HG02981 (cell line): ENCODE data around the gene RGS16.

Experiments used
- ATAC-seq: cut with Tn5 transposase; IDR thresholded peaks from one replicate; pipeline ENCODE4 v1.9.1; 2021; ENCODE audit warnings: mild to moderate bottlenecking, moderate library complexity; ENCODE audit not compliant: unreplicated experiment

RGS16 gene

DNA sequence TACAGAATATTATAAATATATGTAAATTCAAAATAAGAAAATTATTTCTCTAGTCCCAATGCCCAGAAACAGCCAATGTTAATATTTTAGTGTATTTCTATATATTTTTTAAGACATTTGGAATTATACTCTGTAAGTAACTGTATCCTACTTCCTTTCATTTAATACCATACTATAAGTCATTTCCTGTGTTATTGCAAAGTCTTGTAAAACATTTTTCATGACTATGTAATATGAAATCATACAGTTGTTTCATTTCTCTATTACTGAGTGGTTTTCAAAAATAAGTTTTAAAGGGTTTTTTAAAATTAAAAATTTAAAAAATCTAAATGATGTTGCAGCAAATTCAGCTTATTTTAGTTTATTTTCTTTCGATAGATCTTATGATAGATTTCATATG is 17.1 kb downstream of the RGS16 start:
- ATAC-seq, result no peak

DNA sequence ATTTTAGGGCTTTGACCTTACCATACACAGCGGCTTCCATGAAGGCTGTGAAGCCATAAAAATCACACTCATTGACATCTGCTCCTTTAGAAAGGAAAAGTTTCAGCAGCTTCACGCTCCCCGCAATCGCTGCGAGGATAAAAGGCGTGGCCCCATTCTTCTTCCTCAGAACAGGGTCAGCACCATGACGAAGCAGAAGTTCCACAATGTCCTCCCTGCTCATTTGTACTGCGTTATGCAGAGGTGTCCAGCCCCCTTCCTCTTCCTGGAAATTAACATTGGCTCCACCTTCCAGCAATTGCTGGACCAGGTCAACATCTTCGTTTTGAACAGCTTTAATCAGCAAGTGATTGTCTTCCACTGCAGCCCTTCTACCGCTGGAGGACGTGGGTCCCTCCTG is 17.8 kb downstream of the RGS16 start:
- ATAC-seq, result no peak

DNA sequence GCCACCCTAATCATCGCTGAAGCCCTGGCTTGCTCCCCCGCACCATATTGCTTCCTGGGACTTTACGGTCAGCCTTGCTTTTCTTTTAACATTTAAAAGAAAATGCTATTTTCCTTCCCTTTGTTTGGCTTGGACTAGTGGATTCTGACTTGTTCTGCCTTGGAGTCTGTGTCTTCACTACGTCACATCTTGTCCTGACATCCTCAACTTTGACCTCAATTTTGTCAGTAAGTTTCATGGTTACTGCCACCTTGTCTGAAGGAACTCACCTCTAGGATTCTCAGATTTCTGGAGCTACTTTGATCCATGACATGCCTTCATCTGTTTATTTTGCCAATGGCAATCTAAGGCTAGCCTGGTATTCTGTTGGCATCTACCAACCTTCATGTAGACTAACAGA is 19.4 kb downstream of the RGS16 start:
- ATAC-seq, result no peak

DNA sequence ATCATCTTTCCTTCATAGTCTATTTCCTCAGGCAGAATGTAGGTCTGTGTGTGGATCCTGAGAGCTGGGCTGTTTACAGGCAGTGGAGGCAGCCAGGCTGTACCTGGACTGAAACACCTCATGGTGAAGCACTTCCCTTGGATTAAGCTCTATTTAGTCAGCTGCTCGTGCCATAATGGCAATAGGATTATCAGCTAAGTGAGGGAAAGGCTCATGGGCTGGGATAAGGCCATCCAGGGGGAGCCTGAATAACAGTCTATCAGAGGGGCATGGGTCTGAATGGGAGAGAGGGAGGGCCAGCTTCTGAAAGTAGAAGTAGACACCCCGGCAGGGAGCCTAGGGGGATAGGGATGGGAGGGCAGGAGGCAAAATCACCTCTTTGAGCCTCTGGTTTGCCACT is 23.5 kb downstream of the RGS16 start:
- ATAC-seq, result no peak

DNA sequence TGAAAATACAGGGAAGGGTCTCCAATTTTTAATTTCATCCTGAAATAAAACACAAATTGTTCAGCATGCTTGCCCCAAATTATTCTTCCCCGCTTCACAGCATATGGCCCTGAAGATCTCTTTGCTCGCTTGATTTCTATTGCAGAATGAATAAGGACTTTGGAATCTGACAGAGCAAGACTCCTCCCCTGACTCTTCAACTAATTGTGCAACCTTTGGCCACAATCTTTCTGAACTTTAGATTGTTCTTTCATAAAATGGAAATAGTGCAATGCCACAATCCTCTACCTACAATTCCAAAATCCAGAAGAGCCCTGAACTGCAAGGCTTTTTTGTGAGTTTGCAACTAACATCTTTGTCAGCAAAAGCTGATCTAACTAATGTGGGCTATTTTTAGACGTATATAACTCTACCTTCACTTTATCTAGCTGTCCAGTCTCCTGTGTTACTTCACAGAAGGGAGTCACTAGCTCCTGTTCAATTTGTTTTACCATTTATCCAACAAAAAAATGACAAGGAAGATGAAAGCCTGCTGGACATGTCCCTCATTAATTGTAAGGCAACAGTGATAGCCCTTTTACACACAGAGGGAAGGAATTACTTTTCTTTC is 28.5 kb downstream of the RGS16 start:
- ATAC-seq, result no peak

DNA sequence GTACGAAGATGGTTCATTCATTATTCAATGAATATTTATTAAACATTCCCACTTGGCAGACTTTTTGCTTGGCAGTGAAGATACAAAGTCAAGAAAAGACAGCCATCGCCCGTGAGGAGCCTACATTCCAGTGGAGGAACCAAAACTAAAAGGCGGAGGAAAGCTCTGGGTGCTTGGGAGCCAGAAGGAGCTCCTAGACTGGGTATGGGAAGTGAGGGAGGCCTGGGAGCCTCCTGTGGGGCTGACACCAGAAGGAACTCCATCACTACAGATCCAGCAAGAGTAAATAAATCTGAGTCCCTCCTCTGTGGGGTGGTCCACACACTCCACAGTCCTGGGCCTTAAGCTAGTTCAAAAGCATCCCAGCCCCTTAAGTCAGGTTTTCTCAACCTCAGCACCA is 30.0 kb downstream of the RGS16 start:
- no peak for ATAC-seq

DNA sequence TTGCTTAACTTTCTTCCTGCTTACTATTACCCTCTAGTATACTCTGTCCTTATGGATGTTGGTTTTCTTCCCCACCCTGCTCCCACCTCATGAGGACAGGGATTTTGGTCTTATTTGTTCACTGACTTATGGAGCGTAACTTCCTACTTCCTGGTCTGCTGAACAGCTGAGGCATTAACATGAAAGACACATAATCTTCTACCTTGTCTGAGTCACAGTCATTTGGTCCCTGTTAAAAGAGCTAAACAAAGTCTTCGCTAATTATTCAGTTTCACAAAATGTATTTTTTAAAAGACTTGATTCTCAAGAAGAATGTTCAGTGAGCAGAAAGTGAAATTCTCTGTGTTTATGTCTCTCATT is 33.6 kb downstream of the RGS16 start:
- no peak for ATAC-seq

DNA sequence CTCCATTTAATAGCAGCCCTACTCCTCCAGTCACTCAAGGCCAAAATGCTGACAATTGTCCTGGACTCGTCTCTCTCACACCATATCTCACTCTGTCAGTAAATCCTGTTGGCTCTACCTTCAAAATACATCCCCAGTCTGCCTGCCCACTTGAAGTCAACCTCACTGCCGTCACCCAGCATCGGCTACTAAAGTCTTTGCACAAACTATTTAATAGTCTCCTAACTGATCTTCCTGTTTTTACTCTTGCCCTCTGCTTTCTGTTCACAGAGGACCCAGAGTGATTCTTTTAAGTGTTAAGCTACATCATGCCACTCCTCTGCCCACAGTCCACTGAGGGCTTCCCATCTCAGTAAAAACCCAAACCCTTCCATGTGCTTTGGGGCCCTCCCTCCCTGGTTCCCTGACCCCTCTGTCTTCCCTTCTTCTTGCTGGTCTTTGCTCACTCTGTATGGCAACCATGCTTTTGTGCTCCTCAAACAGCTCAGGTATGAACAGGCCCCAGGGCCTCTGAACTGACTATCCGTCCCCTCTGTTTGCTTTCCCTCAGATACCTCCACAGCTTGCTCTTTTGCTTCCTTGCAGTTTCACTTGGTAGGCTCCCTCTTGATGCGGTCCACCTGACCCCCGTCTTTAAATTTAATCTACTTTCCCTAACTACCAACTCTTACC is 34.1 kb downstream of the RGS16 start:
- no peak for ATAC-seq

DNA sequence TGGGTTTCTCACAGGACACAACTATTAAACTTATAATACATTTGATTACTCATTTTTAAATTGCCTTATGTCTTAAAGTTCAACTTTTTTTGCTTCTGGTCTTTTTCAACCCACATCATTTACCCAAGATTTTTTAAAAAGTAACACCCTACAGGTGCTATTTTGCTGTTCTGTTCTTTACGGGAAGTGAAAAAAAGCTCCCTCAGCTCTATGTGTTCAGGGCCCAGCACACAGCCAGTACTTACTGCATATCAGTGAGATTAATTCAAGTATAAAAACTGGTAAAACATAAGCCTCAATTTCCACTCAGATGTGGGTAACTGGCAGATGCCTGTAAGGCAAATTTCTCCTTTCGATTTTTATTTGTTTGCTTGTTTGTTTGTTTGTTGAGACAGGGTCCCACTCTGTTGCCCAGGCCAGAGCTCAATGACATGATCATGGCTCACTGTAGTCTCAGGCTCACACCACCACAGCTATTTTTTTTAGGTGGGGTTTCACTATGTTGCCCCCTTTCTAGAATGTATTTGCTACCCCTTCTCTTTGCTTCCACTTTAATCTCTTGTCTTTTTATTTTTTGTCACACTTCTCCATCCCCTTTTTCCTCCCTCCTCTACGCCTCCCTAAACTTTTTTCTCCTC is 35.4 kb downstream of the RGS16 start:
- no peak for ATAC-seq

DNA sequence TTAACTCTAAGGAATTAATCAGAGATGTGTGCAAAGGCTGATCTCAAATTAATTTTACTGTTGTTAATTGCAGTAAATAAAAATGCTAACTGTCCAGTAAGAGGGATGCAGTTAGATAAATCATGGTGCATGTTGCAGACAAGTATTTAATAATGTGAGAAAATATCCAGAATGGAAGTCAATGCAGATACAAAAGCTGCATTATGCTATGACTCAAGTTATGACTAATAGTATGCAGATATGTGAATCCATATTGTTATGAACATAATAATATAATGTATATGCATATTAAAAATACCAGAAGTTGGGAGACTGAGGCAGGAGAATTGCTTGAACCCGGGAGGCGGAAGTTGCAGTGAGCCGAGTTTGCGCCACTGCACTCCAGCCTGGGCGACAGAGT is 36.6 kb downstream of the RGS16 start:
- ATAC-seq, result no peak

DNA sequence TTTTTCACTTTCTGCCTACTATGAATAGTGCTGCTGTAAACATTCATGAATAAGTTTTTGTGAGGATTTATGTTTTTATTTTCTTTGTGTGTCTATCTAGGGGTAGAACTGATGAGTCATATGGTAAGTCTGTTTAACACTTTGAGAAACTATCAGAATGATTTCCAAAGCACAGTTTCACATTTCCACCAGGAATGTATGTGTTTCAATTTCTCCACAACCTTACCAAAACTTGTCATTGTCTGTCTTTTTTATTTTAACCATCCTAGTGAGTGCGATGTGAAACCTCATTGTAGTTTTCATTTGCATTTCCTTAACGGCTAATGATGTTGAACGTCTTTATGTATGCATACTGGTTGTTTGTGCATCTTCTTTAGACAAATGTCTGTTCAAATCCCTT is 38.7 kb downstream of the RGS16 start:
- ATAC-seq, result no peak

DNA sequence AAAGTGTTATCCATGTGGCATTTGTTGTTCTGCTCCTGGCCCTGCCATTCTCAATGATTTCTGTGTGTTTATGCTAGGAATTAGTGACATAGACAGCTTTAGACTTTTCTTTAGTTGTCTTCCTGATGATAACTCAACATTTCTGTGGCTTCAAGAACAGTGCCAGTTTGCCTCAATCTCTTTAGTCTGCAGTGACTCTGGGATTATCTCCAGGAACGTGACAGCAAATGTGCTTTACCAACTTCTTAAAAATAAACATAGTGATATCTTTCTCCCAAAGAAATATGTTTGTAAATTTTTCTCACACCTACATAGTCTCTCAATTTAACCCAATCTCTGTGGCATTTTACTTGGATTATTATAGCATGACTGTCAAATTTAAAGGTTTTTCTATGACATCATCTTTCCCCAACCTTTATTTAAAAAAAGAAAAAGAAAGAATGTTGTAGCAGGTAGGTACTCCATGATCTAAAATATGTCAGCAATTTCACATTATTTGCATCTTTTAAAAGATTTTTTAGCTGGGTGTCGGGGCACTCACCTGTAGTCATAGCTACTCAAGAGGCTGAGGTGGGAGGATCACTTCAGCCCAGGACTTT is 39.7 kb downstream of the RGS16 start:
- ATAC-seq, result no peak

DNA sequence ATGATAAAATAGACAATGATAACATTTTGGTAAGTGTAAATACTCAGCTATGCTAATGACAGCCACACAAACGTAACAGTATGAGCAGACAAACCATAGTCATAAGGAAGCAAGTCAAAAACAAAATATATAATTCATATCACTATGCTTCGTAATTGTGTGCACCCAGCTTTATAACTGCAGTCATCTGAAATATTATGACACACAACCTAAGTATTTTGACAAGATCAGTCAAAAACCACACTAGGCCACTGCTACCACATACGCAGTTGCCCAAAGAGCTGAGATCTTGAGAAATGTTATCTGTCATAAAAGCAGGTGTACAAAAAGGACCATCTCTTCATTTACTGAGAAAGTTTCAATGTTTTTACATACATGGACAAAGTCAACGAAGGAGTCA is 41.1 kb downstream of the RGS16 start:
- no peak for ATAC-seq

DNA sequence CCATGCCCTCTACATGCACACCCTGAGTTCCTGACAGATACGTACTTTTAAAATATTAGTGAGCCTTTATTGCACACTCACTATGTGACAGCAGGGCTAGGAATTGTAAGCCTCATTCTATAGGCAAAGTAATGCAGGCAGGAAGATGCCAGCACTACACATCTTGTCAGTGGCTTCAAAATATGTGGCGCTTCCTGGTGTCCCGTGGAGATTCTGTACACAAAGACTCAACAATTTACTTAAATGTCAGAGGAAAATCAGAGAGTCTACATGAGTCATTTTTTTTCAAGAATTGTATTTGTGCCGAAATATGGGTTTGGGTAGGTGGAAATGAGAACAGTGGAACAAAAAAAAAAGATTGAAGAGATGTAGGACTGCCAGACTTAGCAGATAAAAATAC is 42.7 kb downstream of the RGS16 start:
- ATAC-seq, result no peak

DNA sequence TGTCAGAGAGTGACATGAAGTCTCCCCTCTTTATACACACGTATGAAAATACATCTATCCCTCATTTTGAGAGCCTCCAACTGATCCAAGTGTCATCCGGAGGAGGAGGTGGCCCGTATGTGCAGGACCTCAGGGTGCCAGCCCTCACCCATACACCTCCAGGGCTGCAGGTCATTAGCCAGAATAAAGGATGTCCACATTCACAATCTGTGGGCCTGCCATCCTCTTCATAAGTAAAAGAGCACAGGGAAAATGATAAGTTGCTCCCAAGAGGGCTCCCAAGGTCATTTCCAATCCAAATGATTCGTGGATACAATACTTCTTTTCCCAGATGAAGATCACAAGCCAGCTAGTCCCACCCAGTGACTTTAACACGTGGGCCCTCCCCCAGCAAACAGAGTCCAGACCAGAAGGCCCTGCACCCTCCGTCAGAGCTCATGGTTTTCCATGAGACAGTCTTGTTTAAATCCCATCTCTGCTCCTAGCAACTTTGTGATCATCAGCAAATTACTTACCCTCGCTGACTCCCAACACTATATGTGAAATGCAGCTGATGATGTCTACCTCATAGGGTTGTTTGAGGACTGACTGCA is 43.7 kb downstream of the RGS16 start:
- ATAC-seq, result no peak

DNA sequence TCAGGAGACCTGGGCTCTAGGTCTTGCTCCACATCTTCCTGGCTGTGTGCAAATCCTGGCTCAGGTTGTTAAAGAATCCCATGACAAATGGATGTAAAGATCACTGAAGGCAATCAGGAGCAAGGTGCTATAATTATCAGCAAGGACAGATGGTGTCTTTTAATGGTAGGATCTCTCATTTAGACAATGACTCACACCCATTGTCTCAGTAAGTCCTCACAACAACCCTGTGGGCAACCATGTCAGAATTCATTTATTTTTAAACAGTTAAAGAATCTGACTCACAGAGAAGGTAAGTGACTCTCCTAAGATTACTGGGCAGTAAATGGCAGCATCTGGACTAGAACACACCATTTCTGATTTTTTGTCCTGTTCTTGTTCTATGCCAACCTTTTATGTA is 47.9 kb downstream of the RGS16 start:
- ATAC-seq, result no peak

DNA sequence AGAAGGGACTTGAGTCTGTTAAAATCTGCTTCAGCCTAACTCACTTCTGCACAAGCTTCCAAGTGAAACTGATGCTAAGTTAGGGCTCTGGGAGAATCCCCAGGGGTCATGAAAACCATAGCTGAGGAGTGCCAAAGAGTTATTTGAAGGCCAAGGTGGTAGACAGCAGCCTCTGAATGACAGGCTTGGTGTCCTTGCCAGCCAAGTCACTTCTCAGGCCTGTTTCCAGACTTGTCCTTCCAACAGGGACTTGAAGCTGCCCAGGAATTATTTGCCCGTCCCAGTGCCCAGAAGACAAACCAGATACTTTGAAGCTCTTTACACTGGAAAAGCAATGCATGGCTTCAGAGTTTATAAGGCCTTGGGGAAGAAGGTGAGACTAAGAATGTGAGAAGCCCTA is 48.7 kb downstream of the RGS16 start:
- ATAC-seq, result no peak

DNA sequence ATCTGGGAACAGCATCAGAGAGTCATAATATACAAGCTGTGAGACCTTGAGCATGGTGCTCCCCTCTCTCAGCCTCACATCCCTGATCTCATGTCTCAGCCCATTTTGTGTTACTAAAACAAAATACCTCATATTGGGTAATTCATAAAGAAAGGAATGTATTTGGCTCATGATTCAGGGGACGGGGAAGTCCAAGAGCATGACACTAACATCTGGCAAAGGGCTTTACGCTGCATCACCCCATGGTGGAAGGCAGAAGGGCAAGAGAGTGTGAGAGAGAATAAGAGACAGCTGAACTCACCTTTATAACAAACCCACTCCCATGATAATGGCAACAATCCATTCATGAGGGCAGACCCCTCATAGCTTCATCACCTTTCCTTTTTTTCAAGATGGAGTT is 51.7 kb downstream of the RGS16 start:
- no peak for ATAC-seq

DNA sequence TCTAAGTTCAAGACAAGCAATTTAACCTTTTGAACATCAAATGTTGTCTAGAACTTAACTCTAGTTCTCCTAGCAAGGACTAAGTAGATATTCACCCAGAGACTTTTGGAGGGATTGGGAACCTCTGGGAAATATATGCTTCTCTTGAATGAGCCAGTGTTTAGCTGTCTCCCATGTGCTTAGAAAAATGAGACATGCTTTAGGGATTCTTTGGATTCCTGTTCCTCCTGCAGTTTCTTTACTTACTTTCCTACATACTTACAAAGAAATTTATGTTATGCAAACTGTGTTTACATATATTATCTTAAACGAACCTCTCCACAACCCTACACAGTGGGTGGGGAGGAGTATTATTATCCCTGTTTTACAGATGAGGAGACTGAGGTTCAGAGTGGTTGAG is 54.4 kb downstream of the RGS16 start:
- no peak for ATAC-seq

DNA sequence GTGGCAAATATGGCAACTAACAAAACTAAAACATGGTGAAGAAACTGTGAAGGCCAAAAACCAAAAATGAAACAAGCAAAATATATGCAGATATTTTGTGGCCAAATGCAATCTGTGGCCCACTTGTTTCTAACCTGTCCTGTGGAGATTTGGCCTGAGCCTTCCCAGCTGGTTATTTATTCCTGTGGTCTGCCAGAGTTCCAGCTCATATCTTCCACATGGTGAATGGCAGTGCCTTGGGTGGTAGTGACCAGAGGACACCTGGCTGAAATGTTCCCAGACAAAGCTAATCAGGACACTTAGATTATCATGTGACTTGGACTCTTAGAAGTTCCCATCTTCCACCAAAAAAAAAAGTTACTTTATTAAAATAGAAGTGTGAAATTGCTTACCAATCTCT is 54.8 kb downstream of the RGS16 start:
- ATAC-seq, result no peak
